Fibroblast of pulmonary artery (primary cell): ENCODE data around the gene KRT75.

Source experiments
- DNase-seq: peaks from one replicate; pipeline ENCODE4 v3.0.0-alpha.2; 2010; ENCODE audit warnings: low read depth
- H3K4me3 ChIP-seq: replicated peaks from 2 replicates; pipeline ENCODE4 v1.5.1; 2011; ENCODE audit warnings: low read depth, mild to moderate bottlenecking, control low read depth, low read length, moderate library complexity
- CTCF ChIP-seq: IDR thresholded peaks from 2 replicates; pipeline ENCODE4 v1.5.1; 2011; ENCODE audit warnings: mild to moderate bottlenecking, control low read depth, low read length, inconsistent platforms; ENCODE audit errors: missing control alignments

The KRT75 gene

GRCh38 chr12:52436000-52436827 lies 2.0 kb upstream of the KRT75 start:
- peak; percentile 66 for DNase-seq
- H3K4me3 ChIP-seq, result no peak overlapping the region

GRCh38 chr12:52435659-52435999 lies 1.5 kb upstream of the KRT75 start:
- TF ChIP-seq CTCF, result no peak
- DNase-seq, result no peak
- H3K4me3 ChIP-seq, result no peak overlapping the region

More at GRCh38 chr12:52436000-52436827, 2.0 kb upstream of the KRT75 start:
- no peak for TF ChIP-seq CTCF

- peak; percentile 52 for DNase-seq
- no peak overlapping the region for H3K4me3 ChIP-seq
- no peak for TF ChIP-seq CTCF
Observed at GRCh38 chr12:52434760-52435530, 774 bp upstream of the KRT75 start.

- no peak for DNase-seq
- TF ChIP-seq CTCF, result no peak
- H3K4me3 ChIP-seq, result no peak overlapping the region
Observed at GRCh38 chr12:52433501-52434080, 580 bp downstream of the KRT75 start.

- TF ChIP-seq CTCF, result no peak
- no peak for DNase-seq
- no peak overlapping the region for H3K4me3 ChIP-seq
Observed at GRCh38 chr12:52432559-52433207, 1.5 kb downstream of the KRT75 start.

GRCh38 chr12:52428121-52428520 lies 6.0 kb downstream of the KRT75 start:
- TF ChIP-seq CTCF, result no peak
- no peak for DNase-seq
- H3K4me3 ChIP-seq, result no peak overlapping the region
